OCI-LY7 (cell line): Measurements from ENCODE around the gene RGS19. TPM values are rescaled to one million over a fixed set of nuclear protein-coding genes. Genes with fewer than 3 reads are reported as not detected.
"Not testable (repeated sequence)": the region's sequence is repeated elsewhere in the genome, so short reads cannot be mapped to it uniquely, and the experiment has no call there.

Source experiments
- Bru-seq: library from RNA; stranded (reverse); fragments of 400-500 nt; gene quantifications from one replicate; lab custom pipeline; 2021; lab: Mats Ljungman, UMichigan
- BruChase-seq, 2 experiments: library from RNA; stranded (reverse); fragments of 400-500 nt; gene quantifications; one replicate each; lab custom pipeline; 2021; lab: Mats Ljungman, UMichigan
- BruUV-seq: library from RNA; stranded (reverse); fragments of 400-500 nt; replicated peaks from 2 replicates; lab custom pipeline; 2021; lab: Mats Ljungman, UMichigan
- CTCF ChIA-PET: fragments of 300-600 bp; sonication (Branson Sonifier 250); formaldehyde crosslinking; loops from one replicate; lab custom pipeline; 2022; ENCODE audit warnings: antibody characterized with exemption; ENCODE audit not compliant: unreplicated experiment; lab: Charles Lee
- POLR2A ChIA-PET: fragments of 300-600 bp; sonication (Branson Sonifier 250); formaldehyde crosslinking; loops from one replicate; lab custom pipeline; 2022; ENCODE audit warnings: antibody characterized with exemption; lab: Charles Lee
- DNase-seq: peaks from one replicate; pipeline ENCODE4 v3.0.0-alpha.2; 2015; ENCODE audit warnings: low spot score
- H2AFZ ChIP-seq: fragments of 200-600 bp; sonication (generic), shearing (Covaris generic); 2 replicates; pipeline ENCODE4 v1.6.1; 2014; ENCODE audit warnings: mild to moderate bottlenecking, antibody characterized with exemption, low read length, moderate library complexity
- H3K27ac ChIP-seq: fragments of 200-600 bp; sonication (generic); 2 replicates; pipeline ENCODE4 v1.5.1; 2014; ENCODE audit warnings: mixed run types, low read depth, mild to moderate bottlenecking, moderate library complexity, low read length, inconsistent platforms; ENCODE audit not compliant: poor library complexity, severe bottlenecking
- H3K36me3 ChIP-seq: fragments of 200-600 bp; sonication (generic); 2 replicates; pipeline ENCODE4 v1.6.1; 2014; ENCODE audit warnings: mild to moderate bottlenecking, antibody characterized with exemption, low read length, moderate library complexity, mixed read lengths; ENCODE audit not compliant: insufficient read depth
- H3K4me1 ChIP-seq: fragments of 200-600 bp; sonication (generic); 2 replicates; pipeline ENCODE4 v1.5.1; 2014; ENCODE audit warnings: mild to moderate bottlenecking, low read length; ENCODE audit not compliant: insufficient read depth, poor library complexity, severe bottlenecking
- H3K4me2 ChIP-seq: fragments of 200-600 bp; sonication (generic); 2 replicates; pipeline ENCODE4 v1.6.1; 2014; ENCODE audit warnings: mild to moderate bottlenecking, low read length
- H3K4me3 ChIP-seq: fragments of 200-600 bp; sonication (generic); 2 replicates; pipeline ENCODE4 v1.5.1; 2014; ENCODE audit warnings: mild to moderate bottlenecking, low read depth, low read length; ENCODE audit not compliant: poor library complexity, severe bottlenecking
- H3K79me2 ChIP-seq: fragments of 200-600 bp; sonication (generic); 2 replicates; pipeline ENCODE4 v1.6.1; 2016; ENCODE audit warnings: low read depth, mild to moderate bottlenecking, low read length, moderate library complexity, mixed read lengths; ENCODE audit not compliant: insufficient read depth
- H3K9me2 ChIP-seq: fragments of 200-600 bp; sonication (generic); 2 replicates; pipeline ENCODE4 v1.6.1; 2016; ENCODE audit warnings: mild to moderate bottlenecking, low read length, mixed read lengths; ENCODE audit not compliant: insufficient read depth
- H3K9me3 ChIP-seq: fragments of 200-600 bp; sonication (generic); 2 replicates; pipeline ENCODE4 v1.6.1; 2014; ENCODE audit warnings: mild to moderate bottlenecking, mixed run types, low read length, mixed read lengths
- H4K20me1 ChIP-seq: fragments of 200-600 bp; sonication (generic); 2 replicates; pipeline ENCODE4 v1.6.1; 2014; ENCODE audit warnings: mild to moderate bottlenecking, antibody characterized with exemption, low read length, moderate library complexity, mixed read lengths; ENCODE audit not compliant: insufficient read depth
- CTCF ChIP-seq: fragments of 200-600 bp; sonication (generic); conservative IDR thresholded peaks from 2 replicates; pipeline ENCODE4 v1.5.1; 2014; ENCODE audit warnings: mild to moderate bottlenecking, antibody characterized with exemption, low read length, moderate library complexity, mixed read lengths
- EZH2phosphoT487 ChIP-seq: fragments of 200-600 bp; sonication (generic); IDR thresholded peaks from 2 replicates; pipeline ENCODE4 v1.6.1; 2018; ENCODE audit warnings: low read depth, borderline replicate concordance, mild to moderate bottlenecking, mixed run types, antibody characterized with exemption, low read length, moderate library complexity, mixed read lengths
- intact Hi-C: fragments of 100-400 bp; cut with micrococcal nuclease; formaldehyde crosslinking; loops from one replicate; pipeline ENCODE4 v1.10.0; 2022; ENCODE audit not compliant: unreplicated experiment
- long read RNA-seq: library from polyadenylated mRNA; stranded (forward); transcript quantifications from one replicate; pipeline ENCODE4 v2.0.0, GENCODE V29; 2022
- total RNA-seq, 2 experiments: library from RNA; depleted of rRNA in 1 of 2; stranded (reverse); fragments of >200 nt in 1 of 2; shearing (Covaris generic) in 1 of 2; gene quantifications; 2 replicates each; pipeline ENCODE4 v1.2.3, GENCODE V29; 2014 to 2022

Gene RGS19
- 85.5 and 106 TPM in 2 replicates for total RNA-seq (2014; rRNA removed; shearing (Covaris generic))
- total RNA-seq (2022) = 63.5 and 69.4 TPM in 2 replicates
- percentile 57 among the genes with signal in this experiment for Bru-seq, nascent RNA
- percentile 68 among the genes with signal in this experiment for BruChase-seq, experiment 1, labeled RNA remaining after a 6-hour chase
- percentile 70 among the genes with signal in this experiment for BruChase-seq, experiment 2, labeled RNA remaining after a 2-hour chase
- long read RNA-seq, transcript RGS19-202 (6 exons, 1,593 nt) = major isoform, 80 of 161 reads
- long read RNA-seq, transcript RGS19-201 (6 exons, 1,510 nt) = minor isoform, 32 of 161 reads
- long read RNA-seq, partial matches to known transcripts = 17 of 161 reads
- long read RNA-seq, other reads (novel, unspliced or antisense) = 32 of 161 reads

GRCh38 chr20:64079273-64080012, at the start of gene RGS19:
Gene RGS19 (minus strand): TSS chr20:64079518. CDS start chr20:64076886, 2,632 bp downstream.
- BruUV-seq = no TSS peak
- H3K4me1 ChIP-seq = peaks cover 44% of the 10 kb centered on the region
- H3K4me2 ChIP-seq = peak within 1 kb of the TSS; percentile 90
- TF ChIP-seq CTCF (peak; percentile 23; the same call in 1 of the 2 replicates), EZH2phosphoT487 (no peak)
- ChIA-PET POLR2A (interaction anchor here (0.6 to 1.2 kb wide), 4 partner anchors 10 to 36 kb away, joined by 3 to 5 read pairs (median 5); no protein-coding TSS in a partner anchor), CTCF (interaction anchor here (1.2 kb wide), 1 partner anchor 20 kb away, joined by 7 read pairs; no protein-coding TSS in a partner anchor)
- intact Hi-C loops = loop anchor here (2.0 to 5.0 kb wide), 4 partner anchors 17 to 452 kb away; partner anchors contain the start of genes GMEB2, PRPF6 and TCEA2
- H4K20me1 ChIP-seq = no peaks in the 10 kb centered on the region
- peaks cover 15% of the 10 kb centered on the region; the same call in 1 of the 2 replicates for H3K36me3 ChIP-seq
- H3K9me3 ChIP-seq = no peaks in the 10 kb centered on the region
- no peaks in the 10 kb centered on the region for H3K9me2 ChIP-seq
- H3K79me2 ChIP-seq = peaks cover 13% of the 10 kb centered on the region; the same call in 1 of the 2 replicates
- H2AFZ ChIP-seq = peak within 1 kb of the TSS; percentile 33; the same call in 1 of the 2 replicates
- DNase-seq = peak; percentile 87
- H3K4me3 ChIP-seq = peak within 1 kb of the TSS; percentile 94
- H3K27ac ChIP-seq = peak within 1 kb of the TSS; percentile 97

- H3K79me2 ChIP-seq, DNase-seq, H4K20me1 ChIP-seq, H3K4me3 ChIP-seq, H3K27ac ChIP-seq, H3K9me3 ChIP-seq, H3K36me3 ChIP-seq, H2AFZ ChIP-seq, POLR2A ChIA-PET, H3K4me2 ChIP-seq, CTCF ChIA-PET, BruUV-seq, H3K9me2 ChIP-seq, intact Hi-C loops: not testable (repeated sequence)
- H3K4me1 ChIP-seq = peaks cover 11% of the 10 kb centered on the region
Observed at GRCh38 chr20:64123517-64123916, 44.2 kb upstream of the RGS19 start.

GRCh38 chr20:64122927-64123326, 43.6 kb upstream of the RGS19 start:
- H3K79me2 ChIP-seq, CTCF ChIA-PET, H3K9me3 ChIP-seq, H2AFZ ChIP-seq, H3K4me3 ChIP-seq, H3K4me2 ChIP-seq, H3K36me3 ChIP-seq, BruUV-seq, DNase-seq, H3K9me2 ChIP-seq, H3K27ac ChIP-seq, H4K20me1 ChIP-seq, POLR2A ChIA-PET: not testable (repeated sequence)
- intact Hi-C loops = loop anchor here (1.0 kb wide), 1 partner anchor 84 kb away; no protein-coding TSS in a partner anchor
- H3K4me1 ChIP-seq = peaks cover 11% of the 10 kb centered on the region
